Measurements from ENCODE around the gene VPS37B. TPM values are rescaled to one million over a fixed set of nuclear protein-coding genes. Genes with fewer than 3 reads are reported as not detected.
A peak's percentile ranks its signal among the peaks of the same experiment; 100 is the strongest.

The VPS37B gene
- total and polyA plus RNA-seq, 10 of the 15 experiments (the other 5 are each of a cell fraction or from before 2014, with no cell fraction given), result 0.66 to 68.6 (median 39.6) TPM

DNA sequence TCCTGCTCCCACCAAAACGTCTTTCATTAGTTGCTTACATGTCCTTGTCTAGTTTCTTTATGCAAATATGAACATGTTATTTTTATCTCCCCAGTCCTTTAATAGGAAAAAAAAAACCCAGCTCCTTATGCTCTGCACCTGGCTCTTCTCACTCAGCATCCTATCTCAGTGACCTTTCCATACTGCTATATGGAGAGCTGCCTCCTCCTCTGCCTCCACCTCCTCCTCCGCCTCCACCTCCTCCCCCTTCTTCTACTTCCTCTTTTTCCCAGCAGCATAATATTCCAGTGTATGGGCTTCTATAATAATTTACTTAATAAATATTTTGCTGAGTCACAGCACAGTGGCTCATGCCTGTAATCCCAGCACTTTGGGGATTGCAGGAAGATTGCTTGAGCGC, 38.8 kb upstream of the VPS37B start (continued):
- TF ChIP-seq, protein P1, sequence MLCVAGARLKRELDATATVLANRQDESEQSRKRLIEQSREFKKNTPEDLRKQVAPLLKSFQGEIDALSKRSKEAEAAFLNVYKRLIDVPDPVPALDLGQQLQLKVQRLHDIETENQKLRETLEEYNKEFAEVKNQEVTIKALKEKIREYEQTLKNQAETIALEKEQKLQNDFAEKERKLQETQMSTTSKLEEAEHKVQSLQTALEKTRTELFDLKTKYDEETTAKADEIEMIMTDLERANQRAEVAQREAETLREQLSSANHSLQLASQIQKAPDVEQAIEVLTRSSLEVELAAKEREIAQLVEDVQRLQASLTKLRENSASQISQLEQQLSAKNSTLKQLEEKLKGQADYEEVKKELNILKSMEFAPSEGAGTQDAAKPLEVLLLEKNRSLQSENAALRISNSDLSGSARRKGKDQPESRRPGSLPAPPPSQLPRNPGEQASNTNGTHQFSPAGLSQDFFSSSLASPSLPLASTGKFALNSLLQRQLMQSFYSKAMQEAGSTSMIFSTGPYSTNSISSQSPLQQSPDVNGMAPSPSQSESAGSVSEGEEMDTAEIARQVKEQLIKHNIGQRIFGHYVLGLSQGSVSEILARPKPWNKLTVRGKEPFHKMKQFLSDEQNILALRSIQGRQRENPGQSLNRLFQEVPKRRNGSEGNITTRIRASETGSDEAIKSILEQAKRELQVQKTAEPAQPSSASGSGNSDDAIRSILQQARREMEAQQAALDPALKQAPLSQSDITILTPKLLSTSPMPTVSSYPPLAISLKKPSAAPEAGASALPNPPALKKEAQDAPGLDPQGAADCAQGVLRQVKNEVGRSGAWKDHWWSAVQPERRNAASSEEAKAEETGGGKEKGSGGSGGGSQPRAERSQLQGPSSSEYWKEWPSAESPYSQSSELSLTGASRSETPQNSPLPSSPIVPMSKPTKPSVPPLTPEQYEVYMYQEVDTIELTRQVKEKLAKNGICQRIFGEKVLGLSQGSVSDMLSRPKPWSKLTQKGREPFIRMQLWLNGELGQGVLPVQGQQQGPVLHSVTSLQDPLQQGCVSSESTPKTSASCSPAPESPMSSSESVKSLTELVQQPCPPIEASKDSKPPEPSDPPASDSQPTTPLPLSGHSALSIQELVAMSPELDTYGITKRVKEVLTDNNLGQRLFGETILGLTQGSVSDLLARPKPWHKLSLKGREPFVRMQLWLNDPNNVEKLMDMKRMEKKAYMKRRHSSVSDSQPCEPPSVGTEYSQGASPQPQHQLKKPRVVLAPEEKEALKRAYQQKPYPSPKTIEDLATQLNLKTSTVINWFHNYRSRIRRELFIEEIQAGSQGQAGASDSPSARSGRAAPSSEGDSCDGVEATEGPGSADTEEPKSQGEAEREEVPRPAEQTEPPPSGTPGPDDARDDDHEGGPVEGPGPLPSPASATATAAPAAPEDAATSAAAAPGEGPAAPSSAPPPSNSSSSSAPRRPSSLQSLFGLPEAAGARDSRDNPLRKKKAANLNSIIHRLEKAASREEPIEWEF (IDR thresholded peaks at IDR 0.05; ENCODE audit: insufficient replicate concordance, low read depth, low read length), result no peak
- TF ChIP-seq STAT1 (conservative IDR thresholded peaks at IDR 0.05) (no peak), ZZZ3 (IDR thresholded peaks at IDR 0.05; ENCODE audit: control insufficient read depth, insufficient read length, low read depth) (no peak), IRF4 (IDR thresholded peaks at IDR 0.05; ENCODE audit: low read depth, low read length) (no peak), NR2C1 (IDR thresholded peaks at IDR 0.05) (no peak), CBX3 (IDR thresholded peaks at IDR 0.05; ENCODE audit: borderline replicate concordance, low read depth) (no peak), SRF (IDR thresholded peaks at IDR 0.05; ENCODE audit: low read depth in 2 of 2, low read length in 2 of 2) (no peak), PML (IDR thresholded peaks at IDR 0.05; ENCODE audit: low read length) (no peak), KAT2A (conservative IDR thresholded peaks at IDR 0.05; ENCODE audit: control insufficient read depth, low read depth, low read length) (no peak), IKZF2 (IDR thresholded peaks at IDR 0.05) (peak in 1 of 2 experiments; percentile 45; a peak in 2 of 4 replicates), RAD21 (IDR thresholded peaks at IDR 0.05; ENCODE audit: insufficient read depth, low read depth, low read length) (no peak), IKZF1 (conservative IDR thresholded peaks at IDR 0.05) (0 out of 2 replicates have a peak, but pooled peaks have one; percentile 10), JUNB (IDR thresholded peaks at IDR 0.05) (0 out of 2 replicates have a peak, but pooled peaks have one; percentile 8)
- TF ChIP-seq, protein P2, sequence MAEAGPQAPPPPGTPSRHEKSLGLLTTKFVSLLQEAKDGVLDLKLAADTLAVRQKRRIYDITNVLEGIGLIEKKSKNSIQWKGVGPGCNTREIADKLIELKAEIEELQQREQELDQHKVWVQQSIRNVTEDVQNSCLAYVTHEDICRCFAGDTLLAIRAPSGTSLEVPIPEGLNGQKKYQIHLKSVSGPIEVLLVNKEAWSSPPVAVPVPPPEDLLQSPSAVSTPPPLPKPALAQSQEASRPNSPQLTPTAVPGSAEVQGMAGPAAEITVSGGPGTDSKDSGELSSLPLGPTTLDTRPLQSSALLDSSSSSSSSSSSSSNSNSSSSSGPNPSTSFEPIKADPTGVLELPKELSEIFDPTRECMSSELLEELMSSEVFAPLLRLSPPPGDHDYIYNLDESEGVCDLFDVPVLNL (IDR thresholded peaks at IDR 0.05; ENCODE audit: low read depth, low read length), result no peak
- TF ChIP-seq, protein P3, sequence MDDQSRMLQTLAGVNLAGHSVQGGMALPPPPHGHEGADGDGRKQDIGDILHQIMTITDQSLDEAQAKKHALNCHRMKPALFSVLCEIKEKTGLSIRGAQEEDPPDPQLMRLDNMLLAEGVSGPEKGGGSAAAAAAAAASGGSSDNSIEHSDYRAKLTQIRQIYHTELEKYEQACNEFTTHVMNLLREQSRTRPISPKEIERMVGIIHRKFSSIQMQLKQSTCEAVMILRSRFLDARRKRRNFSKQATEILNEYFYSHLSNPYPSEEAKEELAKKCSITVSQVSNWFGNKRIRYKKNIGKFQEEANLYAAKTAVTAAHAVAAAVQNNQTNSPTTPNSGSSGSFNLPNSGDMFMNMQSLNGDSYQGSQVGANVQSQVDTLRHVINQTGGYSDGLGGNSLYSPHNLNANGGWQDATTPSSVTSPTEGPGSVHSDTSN (IDR thresholded peaks at IDR 0.05; ENCODE audit: insufficient replicate concordance, low read depth, low read length), result no peak
- TF ChIP-seq, protein P4, sequence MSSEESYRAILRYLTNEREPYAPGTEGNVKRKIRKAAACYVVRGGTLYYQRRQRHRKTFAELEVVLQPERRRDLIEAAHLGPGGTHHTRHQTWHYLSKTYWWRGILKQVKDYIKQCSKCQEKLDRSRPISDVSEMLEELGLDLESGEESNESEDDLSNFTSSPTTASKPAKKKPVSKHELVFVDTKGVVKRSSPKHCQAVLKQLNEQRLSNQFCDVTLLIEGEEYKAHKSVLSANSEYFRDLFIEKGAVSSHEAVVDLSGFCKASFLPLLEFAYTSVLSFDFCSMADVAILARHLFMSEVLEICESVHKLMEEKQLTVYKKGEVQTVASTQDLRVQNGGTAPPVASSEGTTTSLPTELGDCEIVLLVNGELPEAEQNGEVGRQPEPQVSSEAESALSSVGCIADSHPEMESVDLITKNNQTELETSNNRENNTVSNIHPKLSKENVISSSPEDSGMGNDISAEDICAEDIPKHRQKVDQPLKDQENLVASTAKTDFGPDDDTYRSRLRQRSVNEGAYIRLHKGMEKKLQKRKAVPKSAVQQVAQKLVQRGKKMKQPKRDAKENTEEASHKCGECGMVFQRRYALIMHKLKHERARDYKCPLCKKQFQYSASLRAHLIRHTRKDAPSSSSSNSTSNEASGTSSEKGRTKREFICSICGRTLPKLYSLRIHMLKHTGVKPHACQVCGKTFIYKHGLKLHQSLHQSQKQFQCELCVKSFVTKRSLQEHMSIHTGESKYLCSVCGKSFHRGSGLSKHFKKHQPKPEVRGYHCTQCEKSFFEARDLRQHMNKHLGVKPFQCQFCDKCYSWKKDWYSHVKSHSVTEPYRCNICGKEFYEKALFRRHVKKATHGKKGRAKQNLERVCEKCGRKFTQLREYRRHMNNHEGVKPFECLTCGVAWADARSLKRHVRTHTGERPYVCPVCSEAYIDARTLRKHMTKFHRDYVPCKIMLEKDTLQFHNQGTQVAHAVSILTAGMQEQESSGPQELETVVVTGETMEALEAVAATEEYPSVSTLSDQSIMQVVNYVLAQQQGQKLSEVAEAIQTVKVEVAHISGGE (CRISPR knock-in tag; IDR thresholded peaks at IDR 0.05), result no peak
- TF ChIP-seq, protein P5, sequence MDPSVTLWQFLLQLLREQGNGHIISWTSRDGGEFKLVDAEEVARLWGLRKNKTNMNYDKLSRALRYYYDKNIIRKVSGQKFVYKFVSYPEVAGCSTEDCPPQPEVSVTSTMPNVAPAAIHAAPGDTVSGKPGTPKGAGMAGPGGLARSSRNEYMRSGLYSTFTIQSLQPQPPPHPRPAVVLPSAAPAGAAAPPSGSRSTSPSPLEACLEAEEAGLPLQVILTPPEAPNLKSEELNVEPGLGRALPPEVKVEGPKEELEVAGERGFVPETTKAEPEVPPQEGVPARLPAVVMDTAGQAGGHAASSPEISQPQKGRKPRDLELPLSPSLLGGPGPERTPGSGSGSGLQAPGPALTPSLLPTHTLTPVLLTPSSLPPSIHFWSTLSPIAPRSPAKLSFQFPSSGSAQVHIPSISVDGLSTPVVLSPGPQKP (IDR thresholded peaks at IDR 0.05; ENCODE audit: low read depth, low read length), result no peak

Measured in GM12878 (cell line).